ENCODE measurements around the gene GPR158.

DNA sequence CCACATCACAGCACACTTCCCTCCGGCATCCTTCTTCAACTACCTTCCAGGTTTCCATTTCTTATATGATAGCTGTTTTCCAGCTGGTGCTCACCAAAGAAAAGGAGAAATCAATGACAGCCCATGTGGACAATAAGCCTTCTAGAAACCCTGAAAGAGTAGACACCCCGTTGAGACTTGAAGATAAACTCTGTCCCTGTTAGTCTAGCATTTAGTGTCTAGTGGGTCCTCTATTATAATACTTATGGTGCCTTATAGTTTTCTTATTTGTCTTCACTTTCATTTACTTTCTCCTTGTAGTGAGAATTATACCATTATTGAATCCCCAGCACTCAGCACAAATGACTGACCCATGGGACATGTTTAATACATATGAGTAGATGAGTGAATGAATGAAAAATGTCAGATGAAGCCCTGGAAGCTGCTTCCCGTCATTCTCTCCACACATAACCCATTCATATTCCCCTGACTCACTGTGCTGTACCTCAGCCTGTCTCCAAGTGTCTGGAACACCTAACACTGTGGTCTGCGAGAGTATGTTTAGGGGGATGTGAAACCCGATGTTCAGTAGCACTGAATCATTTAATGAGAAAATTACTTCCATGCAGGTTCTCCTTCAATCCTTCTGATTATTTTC, 377.6 kb downstream of the GPR158 start:
- TF ChIP-seq, protein P1, sequence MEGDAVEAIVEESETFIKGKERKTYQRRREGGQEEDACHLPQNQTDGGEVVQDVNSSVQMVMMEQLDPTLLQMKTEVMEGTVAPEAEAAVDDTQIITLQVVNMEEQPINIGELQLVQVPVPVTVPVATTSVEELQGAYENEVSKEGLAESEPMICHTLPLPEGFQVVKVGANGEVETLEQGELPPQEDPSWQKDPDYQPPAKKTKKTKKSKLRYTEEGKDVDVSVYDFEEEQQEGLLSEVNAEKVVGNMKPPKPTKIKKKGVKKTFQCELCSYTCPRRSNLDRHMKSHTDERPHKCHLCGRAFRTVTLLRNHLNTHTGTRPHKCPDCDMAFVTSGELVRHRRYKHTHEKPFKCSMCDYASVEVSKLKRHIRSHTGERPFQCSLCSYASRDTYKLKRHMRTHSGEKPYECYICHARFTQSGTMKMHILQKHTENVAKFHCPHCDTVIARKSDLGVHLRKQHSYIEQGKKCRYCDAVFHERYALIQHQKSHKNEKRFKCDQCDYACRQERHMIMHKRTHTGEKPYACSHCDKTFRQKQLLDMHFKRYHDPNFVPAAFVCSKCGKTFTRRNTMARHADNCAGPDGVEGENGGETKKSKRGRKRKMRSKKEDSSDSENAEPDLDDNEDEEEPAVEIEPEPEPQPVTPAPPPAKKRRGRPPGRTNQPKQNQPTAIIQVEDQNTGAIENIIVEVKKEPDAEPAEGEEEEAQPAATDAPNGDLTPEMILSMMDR (IDR thresholded peaks at IDR 0.05; ENCODE audit: insufficient read depth, low read length, poor library complexity, severe bottlenecking): no peak
- no peak for TF ChIP-seq EZH2phosphoT487 (conservative IDR thresholded peaks at IDR 0.05; ENCODE audit: low read length)
